Sigmoid colon (tissue), 4 donors: Measurements from ENCODE around the gene SPC24.

Source experiments
- POLR2A ChIP-seq, 2 donors: fragments of 450-650 bp; IDR thresholded peaks; one replicate each; pipeline ENCODE4 v1.6.1; 2016; ENCODE audit warnings: antibody characterized with exemption in 2 of 2, mild to moderate bottlenecking in 2 of 2, moderate library complexity in 2 of 2
- POLR2AphosphoS5 ChIP-seq, 4 donors: sonication (generic); formaldehyde crosslinking; IDR thresholded peaks; one replicate each; pipeline ENCODE4 v1.6.1; 2017; ENCODE audit warnings: antibody characterized with exemption in 4 of 4
- TF ChIP-seq, protein P1 (sequence below), 4 experiments: fragments of 450-650 bp in 3 of 4; fragments of 200-600 bp in 1 of 4; IDR thresholded peaks; one replicate each; pipeline ENCODE4 v1.5.1; 2016 to 2019; ENCODE audit warnings: antibody characterized with exemption in 4 of 4, mild to moderate bottlenecking in 3 of 4, moderate library complexity in 2 of 4

DNA sequence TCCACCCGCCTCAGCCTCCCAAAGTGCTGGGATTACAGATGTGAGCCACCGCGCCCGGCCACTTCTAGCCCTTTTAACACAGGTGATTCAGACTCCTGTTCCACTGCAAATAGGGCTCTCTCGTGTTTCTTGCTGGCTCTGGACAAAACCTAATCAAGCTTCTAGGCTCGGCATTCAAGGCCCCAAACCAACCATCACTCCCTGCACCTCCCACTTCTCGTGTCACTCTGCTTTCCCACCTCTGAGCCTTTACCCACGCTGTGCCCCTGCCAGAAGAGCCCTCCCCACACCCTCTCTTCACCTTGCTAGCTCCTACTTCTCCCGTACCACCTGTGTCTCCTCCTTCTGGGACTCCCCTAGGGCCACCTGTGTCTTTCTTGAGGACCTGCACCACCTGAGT, 22.0 kb upstream of the SPC24 start:
- TF ChIP-seq, protein P1, sequence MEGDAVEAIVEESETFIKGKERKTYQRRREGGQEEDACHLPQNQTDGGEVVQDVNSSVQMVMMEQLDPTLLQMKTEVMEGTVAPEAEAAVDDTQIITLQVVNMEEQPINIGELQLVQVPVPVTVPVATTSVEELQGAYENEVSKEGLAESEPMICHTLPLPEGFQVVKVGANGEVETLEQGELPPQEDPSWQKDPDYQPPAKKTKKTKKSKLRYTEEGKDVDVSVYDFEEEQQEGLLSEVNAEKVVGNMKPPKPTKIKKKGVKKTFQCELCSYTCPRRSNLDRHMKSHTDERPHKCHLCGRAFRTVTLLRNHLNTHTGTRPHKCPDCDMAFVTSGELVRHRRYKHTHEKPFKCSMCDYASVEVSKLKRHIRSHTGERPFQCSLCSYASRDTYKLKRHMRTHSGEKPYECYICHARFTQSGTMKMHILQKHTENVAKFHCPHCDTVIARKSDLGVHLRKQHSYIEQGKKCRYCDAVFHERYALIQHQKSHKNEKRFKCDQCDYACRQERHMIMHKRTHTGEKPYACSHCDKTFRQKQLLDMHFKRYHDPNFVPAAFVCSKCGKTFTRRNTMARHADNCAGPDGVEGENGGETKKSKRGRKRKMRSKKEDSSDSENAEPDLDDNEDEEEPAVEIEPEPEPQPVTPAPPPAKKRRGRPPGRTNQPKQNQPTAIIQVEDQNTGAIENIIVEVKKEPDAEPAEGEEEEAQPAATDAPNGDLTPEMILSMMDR (IDR thresholded peaks at IDR 0.05) = no peak
- TF ChIP-seq POLR2A (IDR thresholded peaks at IDR 0.05) (no peak), POLR2AphosphoS5 (IDR thresholded peaks at IDR 0.05) (peak in 2 of 4 donors; percentile 3 to 26)
